ENCODE data around the gene AZU1.

- no peak for TF ChIP-seq RNF2 (IDR thresholded peaks at IDR 0.05; ENCODE audit: borderline replicate concordance, low read depth)
- TF ChIP-seq MAFK (IDR thresholded peaks at IDR 0.05; ENCODE audit: partially characterized antibody) = no peak
- TF ChIP-seq ZNF302 (CRISPR knock-in tag; IDR thresholded peaks at IDR 0.05) = no peak
- no peak for TF ChIP-seq CBX2 (IDR thresholded peaks at IDR 0.05; ENCODE audit: borderline replicate concordance, low read depth)
- TF ChIP-seq, protein P1, sequence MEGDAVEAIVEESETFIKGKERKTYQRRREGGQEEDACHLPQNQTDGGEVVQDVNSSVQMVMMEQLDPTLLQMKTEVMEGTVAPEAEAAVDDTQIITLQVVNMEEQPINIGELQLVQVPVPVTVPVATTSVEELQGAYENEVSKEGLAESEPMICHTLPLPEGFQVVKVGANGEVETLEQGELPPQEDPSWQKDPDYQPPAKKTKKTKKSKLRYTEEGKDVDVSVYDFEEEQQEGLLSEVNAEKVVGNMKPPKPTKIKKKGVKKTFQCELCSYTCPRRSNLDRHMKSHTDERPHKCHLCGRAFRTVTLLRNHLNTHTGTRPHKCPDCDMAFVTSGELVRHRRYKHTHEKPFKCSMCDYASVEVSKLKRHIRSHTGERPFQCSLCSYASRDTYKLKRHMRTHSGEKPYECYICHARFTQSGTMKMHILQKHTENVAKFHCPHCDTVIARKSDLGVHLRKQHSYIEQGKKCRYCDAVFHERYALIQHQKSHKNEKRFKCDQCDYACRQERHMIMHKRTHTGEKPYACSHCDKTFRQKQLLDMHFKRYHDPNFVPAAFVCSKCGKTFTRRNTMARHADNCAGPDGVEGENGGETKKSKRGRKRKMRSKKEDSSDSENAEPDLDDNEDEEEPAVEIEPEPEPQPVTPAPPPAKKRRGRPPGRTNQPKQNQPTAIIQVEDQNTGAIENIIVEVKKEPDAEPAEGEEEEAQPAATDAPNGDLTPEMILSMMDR (IDR thresholded peaks at IDR 0.05) = no peak
Observed at GRCh38 chr19:807627-808422, 19.8 kb upstream of the AZU1 start.
